Measurements from ENCODE around the gene MAGI3.

MAGI3 gene

DNA sequence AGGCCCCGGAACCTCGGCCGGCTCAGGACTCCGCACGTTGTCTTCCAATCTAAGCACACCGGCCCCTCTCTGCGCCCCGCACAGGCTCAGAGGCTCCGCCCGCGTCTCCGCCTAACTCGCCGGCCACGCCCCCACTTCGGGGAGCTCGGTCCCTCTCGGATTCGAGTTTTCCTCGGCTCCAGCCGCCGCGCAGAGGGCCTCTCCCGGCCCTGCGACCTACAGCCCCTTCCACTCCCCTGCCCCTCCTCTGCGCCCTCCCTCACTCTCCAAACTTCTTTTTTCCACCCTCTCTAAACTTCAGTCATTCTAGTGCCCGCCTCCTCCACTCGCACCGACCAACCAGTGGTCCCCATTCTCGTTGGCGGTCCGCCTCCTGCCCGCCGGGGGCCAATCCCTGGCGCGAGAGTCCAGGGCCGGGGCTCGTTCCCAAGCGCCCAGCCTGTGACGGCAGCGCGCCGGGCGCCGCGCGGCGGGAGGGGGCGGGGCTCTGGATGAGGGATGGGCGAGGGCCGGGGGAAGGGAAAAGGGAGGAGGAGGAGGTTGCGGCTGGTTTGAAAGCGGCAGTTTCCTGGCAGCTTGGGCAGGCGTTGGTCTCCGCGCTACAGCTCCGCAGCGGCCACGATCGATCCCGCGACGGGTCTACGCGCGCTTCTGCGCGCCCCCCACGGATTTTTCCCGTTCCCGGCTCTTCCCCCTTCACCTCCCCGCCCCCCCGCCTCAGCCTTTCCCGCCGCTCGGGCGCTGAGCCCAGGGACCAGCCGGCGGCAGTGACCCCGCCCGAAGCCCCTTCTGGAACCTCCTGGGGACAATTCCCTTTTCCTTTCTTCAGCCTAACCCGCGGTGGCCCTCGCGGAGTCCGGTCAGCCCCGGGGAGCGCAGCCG lies at the start of gene MAGI3:
Gene MAGI3 (plus strand): TSS at position 563 of the 882 bp plus-strand sequence. CDS start 519 bp downstream, outside the sequence.
- DNase-seq (ENCODE audit: low read depth) = peak; percentile 90

DNA sequence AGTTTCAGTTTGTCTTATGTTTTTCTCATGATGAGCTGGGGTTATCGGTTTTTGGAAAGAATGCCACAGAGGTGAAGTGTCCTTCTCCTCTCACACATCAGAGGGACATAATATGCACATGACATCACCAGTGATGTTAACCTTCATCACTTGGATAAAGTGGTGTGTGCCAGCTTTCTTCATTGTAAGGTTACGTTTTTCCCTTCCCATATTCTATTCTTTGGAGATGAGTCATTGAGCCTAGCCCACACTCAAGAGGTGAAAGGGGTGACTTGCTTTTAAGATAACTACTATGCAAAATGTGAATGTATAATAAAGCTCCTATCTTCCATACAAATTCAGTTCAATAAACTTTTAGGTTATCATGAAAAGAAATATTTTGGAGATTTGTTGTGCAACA lies 36.7 kb upstream of the MAGI3 start:
- DNase-seq (ENCODE audit: low read depth) = no peak

DNA sequence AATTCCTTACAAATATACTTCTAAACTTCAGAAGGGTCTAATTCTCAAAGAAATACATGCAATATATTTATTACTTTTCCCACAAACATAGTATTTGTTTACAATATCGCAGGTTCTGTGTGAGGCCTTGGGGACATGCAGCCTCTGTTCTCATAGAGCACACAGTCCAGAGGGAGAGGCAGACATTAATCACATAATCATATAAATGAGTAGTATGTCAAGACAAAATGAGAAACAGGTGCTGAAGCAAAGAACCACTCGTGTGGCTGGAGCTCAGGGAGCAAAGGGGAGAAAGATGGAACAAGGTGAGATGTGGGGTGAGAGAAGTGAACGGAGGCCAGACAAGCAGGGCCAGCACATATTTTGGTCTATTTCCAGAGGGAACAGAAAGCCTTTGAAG lies 26.4 kb upstream of the MAGI3 start:
- DNase-seq (ENCODE audit: low read depth) = no peak

DNA sequence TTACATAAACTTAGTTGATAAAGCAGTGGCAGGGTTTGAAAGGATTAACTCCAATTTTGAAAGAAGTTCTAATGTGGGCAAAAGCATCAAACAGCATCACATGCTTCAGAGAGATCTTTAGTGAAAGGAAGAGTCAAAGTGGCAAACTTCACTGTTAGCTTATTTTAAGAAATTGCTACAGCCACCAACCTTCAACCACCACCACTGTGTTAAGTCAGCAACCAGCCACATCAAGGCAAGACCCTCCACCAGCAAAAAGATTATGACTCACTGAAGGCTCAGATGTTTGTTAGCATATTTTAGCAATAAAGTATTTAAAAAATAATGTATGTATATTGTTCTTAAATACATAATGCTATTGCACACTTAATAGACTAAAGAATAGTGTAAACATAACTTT lies 21.3 kb upstream of the MAGI3 start:
- DNase-seq (ENCODE audit: low read depth) = no peak

DNA sequence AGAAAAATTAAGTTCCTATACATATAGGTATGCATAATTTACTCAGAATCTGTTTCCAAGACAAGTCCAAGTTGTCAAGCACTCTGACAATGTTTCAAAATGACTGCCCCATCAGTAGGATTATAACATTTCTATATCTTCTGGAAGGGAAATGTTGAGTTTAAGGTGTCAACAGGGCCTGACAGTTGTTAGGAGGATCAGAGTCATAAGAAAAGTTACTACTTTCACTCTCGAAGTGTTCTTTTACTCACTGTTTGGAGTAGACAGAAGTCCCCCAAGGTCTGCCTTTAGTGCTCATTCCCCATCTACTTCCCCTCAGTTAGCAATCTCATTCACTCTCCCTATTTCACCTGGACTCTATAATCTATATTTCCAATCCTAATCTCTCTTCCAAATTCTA lies 20.6 kb upstream of the MAGI3 start:
- DNase-seq (ENCODE audit: low read depth) = no peak

DNA sequence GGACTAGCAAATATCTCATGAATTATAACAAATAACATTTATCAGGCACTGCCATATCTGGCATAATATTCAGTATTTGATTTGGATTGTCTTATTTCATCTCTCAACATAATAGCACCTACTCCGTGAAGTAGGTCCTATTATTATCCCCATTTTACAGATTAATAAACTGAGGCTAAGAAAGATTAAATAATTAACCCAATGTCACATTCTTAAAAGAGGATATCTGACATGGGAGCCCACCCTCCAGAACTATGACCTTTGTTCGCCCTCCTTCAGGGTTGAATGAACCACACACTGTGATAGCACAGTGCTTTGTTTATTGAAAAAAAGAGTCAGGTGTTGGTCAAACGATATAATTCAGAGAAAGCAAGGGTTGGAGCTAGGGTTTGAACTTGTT lies 19.4 kb upstream of the MAGI3 start:
- no peak for DNase-seq (ENCODE audit: low read depth)

DNA sequence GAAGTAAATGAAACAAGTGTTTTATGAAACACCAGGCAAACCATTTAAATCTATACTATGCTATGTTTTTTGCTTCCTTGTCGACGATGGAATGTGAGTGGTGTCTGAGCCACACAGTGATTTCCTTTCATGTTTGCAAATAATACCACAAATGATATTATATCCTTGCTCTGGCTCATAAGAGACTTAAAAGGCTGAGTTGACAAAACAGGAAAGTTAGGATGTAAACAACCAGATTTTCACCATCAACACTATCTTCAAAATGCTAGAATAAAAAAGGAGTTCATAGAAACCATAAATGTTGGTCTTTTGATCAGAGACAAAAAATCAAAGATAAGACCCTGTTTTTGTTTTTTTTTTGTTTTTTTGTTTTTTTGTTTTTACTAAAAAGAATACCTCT lies 17.8 kb upstream of the MAGI3 start:
- DNase-seq (ENCODE audit: low read depth) = no peak

DNA sequence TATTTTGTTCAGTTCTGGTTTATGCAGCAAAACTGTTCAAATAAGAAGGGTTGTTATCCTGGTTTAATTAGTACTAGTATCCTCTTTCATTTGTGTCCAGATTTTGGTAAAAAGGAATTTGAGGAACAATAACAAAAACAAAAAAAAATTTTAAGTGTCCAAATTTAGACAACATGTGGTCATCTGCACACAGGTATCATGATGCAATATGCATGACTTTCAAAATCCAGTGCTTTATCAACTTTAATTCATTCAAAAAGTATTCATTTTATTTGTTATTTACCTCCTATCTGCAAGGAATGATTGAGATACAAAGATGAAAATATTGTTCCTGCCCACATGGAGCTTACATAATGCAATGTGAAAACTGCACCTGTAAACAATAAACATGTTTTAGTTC lies 16.7 kb upstream of the MAGI3 start:
- no peak for DNase-seq (ENCODE audit: low read depth)

DNA sequence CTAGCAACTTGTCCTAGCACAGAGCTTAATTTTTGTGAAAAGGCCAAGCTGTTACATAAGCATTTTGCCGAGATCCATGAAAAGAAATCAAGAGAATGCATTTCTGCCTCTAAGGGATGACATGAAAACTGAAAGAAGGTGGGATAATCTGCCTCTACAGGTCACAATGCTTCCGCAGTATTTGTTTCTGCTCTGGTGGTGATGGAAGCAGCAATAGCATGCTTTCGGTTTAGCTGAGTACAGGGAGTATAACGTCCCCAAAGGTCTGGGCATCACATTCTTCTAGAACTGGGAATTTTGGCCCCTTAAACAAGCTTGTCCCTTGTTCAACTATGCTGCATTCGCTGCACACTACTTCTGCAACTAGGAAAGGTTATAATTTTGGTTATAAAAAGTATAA lies 14.4 kb upstream of the MAGI3 start:
- no peak for DNase-seq (ENCODE audit: low read depth)

DNA sequence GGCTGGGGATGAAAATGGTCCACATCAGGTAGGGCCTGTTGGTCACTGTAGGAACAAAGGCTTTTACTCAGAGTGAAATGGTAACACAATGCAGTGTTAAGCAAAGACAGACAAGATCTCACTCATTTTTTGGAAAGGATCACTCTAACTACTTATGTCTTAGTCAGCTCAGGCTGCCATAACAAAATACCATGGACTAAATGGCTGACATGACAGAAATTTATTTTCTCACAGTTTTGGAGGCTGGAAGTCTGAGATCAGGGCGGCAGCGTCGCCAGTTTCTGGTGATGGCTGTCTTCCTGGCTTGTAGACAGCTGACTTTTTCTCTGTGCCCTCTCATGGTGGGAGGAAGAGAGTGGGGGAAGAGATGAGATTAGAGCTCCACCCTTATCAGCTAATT lies 10.2 kb upstream of the MAGI3 start:
- no peak for DNase-seq (ENCODE audit: low read depth)

DNA sequence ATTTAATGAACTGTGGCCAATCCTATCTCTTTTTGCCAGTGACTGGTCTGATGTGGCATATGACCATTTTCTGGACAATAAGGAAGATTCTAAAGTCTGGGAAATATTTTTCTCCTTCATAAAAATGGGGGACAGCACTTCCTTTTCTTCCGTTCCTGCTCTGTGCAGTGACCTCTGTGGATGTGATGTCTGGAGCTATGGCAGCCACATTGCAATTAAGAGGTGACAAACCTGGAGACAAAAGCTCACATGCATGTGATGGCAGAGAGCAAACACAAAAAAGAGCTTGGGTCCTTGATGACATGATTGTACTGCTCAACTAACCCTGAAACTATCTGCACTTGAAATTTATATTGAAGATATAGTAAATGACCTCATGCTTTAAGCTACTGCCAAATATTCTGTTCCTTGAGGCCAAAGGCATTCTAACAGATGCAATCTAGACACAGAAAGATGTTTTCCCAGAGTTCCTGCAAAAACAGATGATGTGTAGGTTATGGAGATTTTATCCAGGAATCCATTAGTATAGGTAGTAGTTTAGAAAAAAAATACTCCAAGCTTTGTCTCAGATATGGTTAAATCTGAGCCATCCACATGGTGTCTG lies 2.2 kb upstream of the MAGI3 start:
- DNase-seq (ENCODE audit: low read depth) = no peak

DNA sequence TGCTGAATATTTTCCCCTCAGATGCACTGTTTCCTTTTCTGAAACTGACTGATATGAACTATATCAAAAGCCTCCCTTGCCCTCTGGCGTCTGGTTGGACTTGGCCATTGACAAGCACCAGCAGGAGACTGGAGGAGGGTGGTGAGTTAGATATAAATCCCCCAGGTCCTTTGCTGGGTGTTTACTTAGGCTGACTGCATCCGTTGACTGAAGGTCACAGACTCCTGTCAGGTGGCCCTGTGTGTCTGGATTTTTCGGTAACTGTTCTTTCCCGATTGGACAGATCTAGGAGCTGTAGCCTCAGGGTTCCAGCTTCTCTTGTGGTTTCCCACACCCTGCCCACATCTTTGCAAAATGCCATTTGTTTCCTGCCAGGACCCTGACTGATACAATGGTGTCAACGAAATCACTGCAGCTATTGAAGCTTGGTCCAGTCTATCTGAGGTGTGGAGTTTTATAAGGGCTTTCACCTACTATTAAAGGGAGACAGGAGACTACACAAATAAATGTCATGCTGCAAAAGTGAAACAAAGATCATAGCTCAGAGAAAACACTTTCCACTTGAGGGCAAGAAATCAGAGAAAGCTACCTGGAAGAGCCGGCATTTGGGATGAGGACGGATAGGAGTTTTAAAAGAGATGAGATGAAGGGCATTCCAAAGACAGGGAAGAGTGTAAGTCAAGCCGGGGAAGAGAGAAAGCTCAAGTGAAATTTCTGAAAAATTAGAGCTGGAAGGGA lies 1.5 kb upstream of the MAGI3 start:
- DNase-seq (ENCODE audit: low read depth) = no peak

DNA sequence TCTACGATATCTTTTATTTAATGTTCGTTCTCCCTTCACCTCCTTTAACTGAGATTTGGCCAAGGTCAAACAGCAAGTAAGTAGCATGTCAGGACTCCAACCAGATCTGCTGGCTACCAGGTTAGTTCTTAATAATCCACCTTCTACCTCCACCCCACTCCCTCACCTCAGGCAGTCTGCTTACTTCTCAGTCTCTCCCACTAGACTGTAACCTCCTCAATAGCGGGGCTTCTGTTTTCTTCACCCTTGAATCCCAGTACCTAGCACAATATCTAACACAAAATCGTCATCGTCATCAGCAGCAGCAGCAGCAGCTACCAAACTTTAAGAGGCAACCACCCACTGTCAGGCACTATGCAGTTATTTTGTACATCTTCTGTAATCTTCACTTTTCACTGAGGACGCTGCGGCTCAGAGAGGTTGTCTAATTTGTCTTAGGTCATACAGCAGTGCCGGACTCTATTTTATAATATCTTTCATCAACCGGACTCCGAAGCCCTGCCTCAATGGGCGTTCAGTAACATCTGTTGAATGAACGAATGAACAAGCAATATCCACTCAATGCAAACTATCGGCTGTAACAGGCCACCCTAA lies 859 bp upstream of the MAGI3 start:
- DNase-seq (ENCODE audit: low read depth) = no peak

DNA sequence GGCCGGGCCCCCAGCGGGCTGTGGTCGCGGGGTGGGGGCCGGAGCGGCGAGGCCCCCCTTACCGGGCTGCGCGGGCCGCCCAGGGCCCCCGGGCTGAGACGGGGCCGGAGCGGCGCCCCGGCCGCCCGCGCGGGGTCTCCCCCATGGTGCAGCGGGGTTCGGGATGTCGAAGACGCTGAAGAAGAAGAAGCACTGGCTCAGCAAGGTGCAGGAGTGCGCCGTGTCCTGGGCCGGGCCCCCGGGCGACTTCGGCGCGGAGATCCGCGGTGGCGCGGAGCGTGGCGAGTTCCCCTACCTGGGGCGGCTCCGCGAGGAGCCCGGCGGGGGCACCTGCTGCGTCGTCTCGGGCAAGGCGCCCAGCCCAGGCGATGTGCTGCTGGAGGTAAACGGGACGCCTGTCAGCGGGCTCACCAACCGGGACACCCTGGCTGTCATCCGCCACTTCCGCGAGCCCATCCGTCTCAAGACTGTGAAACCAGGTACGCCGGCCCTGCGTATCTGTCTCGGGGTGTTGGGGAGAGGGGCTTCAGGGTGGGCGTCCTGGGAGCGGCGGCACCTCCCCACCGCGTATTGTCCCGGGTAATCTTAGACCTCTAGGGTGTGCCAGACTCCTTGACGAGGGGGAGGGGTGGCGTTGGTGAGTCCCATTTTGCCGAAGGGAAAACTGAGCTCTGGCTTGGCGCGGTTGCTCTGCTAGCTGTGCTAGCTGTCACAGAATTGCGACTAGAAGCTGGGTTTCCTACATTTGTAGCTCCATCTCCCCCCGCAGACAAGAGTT lies 745 bp downstream of the MAGI3 start:
- peak; percentile 17 for DNase-seq (ENCODE audit: low read depth)

DNA sequence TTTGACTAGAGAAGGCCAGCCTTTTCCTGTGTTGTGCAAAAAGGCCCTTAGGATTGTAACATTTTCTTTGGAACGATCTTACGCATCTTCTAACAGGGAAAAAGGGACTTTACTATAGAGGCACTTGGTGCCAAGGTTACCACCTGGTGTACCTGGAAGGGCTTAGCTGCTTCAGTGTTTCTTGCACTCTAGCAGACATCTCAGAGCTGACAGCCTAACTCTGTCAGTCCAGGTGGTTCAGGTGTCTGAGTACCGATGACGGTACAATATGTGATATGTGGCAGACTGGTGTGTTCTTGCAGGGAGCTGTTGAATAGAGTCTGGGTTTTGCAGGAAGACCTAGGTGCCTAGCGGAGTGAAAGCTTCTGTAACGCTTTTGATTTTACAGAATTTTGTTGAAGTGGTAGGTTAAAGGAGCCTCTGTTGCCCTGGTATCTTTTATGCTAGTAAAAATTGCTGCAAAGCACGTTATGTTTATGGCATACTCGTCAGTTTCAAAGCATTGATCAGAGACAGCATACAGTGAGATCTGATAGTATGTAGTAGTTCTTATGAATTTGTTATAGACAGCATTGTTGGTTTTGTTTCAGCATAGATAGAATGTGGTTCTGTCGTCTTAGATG lies 1.4 kb downstream of the MAGI3 start:
- DNase-seq (ENCODE audit: low read depth) = no peak

DNA sequence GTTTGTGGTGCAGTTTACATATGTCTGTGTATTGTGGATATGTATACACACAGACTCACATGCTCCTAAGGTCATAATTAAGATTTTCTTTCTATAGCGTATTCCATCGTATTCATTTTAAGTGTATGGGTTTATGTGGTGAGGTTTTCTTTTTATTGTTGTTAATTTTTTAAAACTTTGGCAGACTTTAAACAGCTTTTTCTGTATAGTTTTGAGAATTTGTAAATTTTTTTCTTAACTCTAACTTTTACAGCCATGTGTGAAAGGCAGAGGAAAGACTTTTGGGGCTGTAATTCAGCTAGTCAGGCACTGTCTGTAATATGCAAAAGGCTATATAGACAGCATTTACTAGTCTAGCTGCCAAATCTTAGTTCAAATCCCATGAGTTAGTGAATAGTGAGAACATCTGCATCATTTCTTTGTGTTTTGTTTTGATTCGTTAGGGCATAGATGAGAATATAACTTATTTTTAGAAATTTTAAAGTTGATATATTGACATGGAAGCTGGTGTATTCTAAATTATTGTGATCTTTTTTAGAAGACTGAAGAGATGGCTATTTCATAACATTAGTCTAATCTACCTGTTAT lies 2.3 kb downstream of the MAGI3 start:
- no peak for DNase-seq (ENCODE audit: low read depth)

DNA sequence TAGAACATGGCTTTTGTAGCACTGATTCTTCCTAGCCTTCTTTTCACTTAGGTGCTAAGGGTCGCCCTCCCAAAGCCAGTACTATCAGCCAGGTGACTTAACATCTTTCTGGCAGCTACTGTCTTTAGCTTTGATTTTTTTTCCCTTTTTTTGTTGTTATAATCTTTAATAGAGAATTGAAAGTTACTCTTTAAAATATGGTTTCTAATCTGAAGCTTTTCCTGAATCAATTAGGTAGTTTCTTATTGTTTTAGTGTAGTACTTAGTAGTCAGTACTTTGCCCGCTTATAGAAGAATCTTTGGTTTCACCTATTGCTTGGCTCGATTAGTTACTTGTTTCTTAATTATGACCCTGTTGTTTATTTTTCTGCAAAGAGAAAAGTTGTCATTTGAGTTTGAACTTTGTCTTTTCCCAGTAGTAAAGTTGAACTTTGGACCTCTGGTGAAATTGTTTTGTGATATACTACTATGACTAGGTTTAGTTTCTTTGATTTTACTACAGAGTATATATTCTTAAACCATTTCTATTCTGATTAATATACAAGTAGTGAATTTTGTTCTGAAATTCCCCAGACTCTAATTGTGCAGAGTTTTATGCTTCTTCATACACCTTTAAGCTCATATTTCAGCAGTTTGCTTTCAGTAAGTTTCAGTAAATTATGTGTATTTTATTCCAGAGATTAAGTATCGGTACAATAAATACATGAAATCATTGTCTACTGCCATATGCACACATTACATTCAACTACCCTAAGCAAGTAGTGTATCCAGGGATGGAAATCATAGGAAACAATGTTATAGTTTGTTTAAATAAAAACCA lies 3.9 kb downstream of the MAGI3 start:
- DNase-seq (ENCODE audit: low read depth) = no peak

DNA sequence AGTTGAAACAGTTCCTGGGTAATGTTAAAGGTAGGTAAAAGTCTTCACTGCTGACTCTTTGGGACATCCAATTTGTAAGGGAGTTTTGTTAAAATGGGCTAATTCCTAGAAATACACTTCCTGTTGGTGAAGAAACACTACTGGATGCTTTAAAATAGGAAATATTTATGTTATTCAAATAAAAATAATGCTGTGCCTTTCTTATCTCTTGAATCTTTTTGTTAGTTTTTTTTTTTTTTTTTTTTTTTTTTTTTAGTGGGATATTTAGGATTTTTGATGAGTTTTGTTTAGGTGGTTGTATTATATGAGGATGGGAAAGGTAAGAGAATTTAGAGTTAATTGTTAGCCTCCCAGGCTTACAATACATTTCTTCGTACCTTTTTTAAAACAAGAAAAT lies 4.5 kb downstream of the MAGI3 start:
- DNase-seq (ENCODE audit: low read depth) = no peak

DNA sequence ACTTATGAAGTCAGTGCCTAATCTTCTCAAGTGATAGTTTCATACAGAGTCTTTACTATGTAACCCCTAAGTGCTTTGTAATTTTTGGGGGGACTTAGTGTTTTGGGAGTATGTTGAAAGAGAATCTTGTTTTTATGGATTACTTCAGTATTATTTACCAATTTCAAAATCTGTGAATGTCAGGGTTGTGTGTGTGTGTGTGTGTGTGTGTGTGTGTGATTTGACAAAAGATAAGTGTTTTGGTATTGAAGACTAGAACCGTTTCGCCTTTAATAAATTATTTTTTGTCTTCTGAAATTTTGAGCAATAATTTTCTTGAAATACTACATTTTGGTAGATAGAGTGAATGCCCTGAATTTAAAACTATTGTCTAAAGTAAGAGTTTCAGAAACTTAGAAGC lies 5.8 kb downstream of the MAGI3 start:
- DNase-seq (ENCODE audit: low read depth) = no peak

DNA sequence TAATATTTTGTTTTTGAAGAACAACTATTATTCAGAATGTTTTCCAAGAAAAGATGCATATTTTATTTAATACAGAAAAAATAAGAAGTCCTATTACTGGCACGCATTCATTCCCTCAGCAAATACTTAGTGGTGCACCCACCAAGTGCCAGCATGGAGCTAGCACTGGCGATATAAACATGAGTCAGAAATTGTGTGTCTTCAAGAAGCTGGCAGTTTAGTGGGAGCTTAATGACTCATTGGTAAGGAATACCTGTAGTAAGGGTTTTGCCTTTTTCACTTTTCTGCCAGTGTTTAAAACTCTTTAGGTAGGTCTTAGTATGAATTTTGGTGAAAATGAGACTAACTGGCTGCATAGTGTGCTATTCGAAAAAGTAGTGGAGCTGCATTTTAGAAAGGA lies 6.3 kb downstream of the MAGI3 start:
- no peak for DNase-seq (ENCODE audit: low read depth)
